AML-193 (cell line): Measurements from ENCODE around the gene DIDO1.

ENCODE experiments used
- DNase-seq, 2 experiments: peaks; one replicate each; lab custom pipeline; 2025; lab: John Stamatoyannopoulos, UW

DIDO1 gene

DNA sequence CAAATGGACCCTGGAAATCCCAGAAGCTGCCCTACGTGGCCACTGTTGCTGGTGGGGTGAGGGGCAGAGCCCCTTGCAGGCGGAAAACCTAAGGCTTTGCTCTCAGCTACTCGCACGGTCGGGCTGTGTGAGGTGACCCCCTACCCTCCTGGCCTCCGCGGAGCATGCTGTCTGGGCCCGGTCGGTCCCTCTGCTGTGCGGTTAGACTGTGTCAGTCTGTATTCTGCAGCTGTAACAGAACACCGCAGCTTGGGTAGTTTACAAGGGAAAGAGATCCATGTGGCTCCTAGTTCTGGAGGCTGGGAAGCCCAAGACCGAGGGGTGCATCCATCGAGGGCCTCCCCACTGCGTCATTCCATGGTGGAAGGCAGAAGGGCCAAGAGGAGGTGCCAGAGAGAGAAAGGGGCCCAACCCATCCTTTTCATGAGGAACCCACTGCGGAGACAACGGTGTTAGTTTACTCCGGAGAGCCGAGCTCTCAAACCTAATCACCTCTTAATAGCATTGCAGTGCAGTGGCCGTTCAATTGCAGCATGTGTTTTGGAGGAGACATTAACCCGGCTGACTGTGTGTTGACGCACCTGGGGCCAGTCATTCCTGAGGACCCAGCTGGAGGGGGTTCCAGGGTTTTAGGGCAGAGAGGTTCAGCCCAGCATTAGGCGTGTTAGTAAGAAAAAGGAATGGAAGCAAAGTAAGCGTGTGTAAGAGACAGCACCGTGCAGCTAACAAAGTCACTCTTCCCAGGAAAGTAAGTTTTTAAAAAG, 91.2 kb downstream of the DIDO1 start:
- DNase-seq = no peak

GRCh38 chr20:62832951-62833391, 93.3 kb downstream of the DIDO1 start:
- no peak for DNase-seq

DNA sequence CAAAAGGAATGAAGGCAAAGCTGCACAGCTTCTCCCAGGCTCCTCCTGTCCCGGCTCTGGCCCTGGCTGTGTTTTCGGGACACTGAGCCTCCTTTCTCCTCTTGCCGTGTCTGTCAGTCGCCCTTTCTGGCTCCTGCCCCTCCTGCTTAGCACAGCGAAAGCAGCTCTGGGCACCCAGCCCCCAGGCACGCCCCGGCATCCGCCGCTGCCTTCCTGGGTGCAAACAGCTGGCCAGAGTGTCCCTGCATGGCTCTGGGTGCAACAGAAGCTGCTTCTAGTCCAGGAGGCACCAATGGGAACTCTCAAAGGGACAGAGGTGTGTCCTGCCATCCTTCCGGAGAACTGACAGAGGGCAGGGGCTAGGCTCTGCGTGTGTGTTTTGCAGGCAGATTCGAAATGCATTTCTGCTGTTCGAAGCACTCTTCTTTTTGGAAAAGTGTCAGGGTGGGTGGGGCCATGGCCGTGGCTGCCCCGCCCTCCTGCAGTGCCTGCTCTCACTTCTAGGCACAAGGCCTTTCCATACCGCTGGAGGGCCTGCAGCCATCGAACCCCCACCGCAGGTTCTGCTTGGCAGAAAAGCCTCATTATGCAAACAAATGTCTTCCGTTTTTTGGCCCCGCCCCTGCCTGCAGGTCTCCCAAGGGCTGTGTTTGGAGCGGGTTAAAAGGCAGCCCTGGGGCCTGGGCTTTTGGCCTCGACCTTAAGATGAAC, 93.9 kb downstream of the DIDO1 start:
- no peak for DNase-seq

DNA sequence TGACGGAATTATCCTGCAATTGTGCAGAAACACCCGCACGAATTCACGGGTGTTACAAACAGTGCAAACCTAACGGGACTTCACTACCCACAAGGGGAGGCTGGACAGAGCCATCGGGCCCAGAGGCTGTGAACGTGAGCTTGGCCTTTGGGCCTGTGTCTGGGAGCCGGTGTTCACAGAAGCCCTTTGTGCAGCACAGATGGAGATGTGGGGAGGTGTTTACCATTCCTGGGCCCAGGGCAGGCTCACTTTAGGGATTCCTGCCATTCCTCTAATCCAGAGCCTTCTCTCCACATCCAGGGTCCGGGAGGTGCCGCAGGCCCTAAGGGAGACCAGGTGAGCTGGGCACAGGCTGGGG, 94.5 kb downstream of the DIDO1 start:
- no peak for DNase-seq

DNA sequence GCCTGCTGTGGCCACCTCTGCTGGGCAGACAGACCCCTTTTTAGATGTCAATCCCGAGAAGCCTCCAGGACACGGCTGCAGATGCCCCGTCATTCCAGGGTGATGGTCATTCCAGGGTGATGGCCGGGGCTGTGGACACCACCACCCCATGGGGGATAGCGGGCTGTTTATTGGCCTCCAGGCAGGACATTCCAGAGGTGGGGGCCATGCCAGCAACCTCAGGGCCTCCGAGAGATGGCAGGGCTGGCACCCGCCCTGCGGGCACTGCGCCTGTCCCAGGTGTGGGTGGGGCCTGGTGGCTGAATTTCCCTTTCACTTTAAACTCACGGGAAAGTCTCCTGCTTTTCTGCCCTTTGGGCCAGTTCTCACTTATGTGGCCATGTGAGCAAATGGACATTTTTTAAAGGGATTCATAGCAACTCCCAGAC, 94.9 kb downstream of the DIDO1 start:
- no peak for DNase-seq

GRCh38 chr20:62830821-62831220, 95.5 kb downstream of the DIDO1 start:
- DNase-seq = no peak

DNA sequence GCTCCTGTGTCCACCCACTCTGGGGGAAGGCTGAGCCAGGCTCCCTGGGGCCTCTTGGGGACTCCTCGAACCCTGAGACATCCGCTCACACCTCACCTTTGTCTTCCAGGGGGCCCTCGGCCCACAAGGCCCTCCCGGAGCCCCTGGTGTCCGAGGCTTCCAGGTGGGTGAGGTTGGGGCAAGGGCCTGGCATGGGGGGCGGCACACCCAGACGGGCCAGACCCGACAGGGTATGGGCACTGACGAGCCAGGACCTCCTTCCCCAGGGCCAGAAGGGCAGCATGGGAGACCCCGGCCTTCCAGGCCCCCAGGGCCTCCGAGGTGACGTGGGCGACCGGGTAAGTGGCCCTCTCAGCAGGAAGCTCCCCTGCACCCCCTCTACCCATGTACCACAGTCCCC, 96.1 kb downstream of the DIDO1 start:
- DNase-seq = no peak

- no peak for DNase-seq
These were observed 96.8 kb downstream of the DIDO1 start for GRCh38 chr20:62829231-62830230.

- DNase-seq = no peak
These were observed 97.6 kb downstream of the DIDO1 start for GRCh38 chr20:62828511-62829230.

DNA sequence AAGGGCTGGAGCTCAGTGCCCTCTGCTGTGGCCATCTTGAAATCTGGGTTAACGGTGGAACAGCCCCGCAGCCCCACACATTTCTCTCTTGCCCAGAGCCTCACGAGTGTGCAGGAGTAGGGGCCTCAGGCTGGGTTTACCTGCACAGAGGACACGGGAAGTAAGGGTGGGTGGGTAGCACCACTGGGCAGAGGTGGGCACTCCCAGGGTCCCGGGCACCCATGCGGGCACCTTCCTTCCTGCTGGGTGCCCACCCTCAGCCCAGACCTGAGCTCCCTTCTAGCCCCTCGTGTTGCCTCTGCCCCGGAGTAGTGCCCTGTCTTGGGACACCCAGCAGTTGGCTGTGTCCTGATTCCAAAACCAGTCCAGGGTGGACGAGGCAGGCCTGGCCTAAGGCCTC, 98.3 kb downstream of the DIDO1 start:
- DNase-seq = no peak
